ENCODE data around the gene PAPSS1. TPM values are rescaled to one million over a fixed set of nuclear protein-coding genes. Genes with fewer than 3 reads are reported as not detected.
"Not testable (repeated sequence)": the region's sequence is repeated elsewhere in the genome, so short reads cannot be mapped to it uniquely, and the experiment has no call there.

The PAPSS1 gene
- total RNA-seq, 1 donor from 2014 or later, result 54.9 TPM

GRCh38 chr4:107689912-107690587 is 30.0 kb downstream of the PAPSS1 start:
- peak; percentile 64 for DNase-seq (ENCODE audit: low spot score)

- no peak for DNase-seq (ENCODE audit: low spot score)
Measured at GRCh38 chr4:107688421-107688820, 31.6 kb downstream of the PAPSS1 start.

GRCh38 chr4:107685740-107686139 is 34.3 kb downstream of the PAPSS1 start:
- no peak for DNase-seq (ENCODE audit: low spot score)

- no peak for DNase-seq (ENCODE audit: low spot score)
Measured at GRCh38 chr4:107683873-107684272, 36.2 kb downstream of the PAPSS1 start.

- DNase-seq (ENCODE audit: low spot score), result no peak
Measured at GRCh38 chr4:107682306-107682705, 37.7 kb downstream of the PAPSS1 start.

GRCh38 chr4:107669068-107669467 is 51.0 kb downstream of the PAPSS1 start:
- DNase-seq (ENCODE audit: low spot score), result no peak

GRCh38 chr4:107666134-107666533 is 53.9 kb downstream of the PAPSS1 start:
- peak; percentile 88 for DNase-seq (ENCODE audit: low spot score)

GRCh38 chr4:107665001-107665400 is 55.0 kb downstream of the PAPSS1 start:
- peak; percentile 38 for DNase-seq (ENCODE audit: low spot score)

- DNase-seq (ENCODE audit: low spot score), result no peak
Measured at GRCh38 chr4:107658400-107659336, 61.4 kb downstream of the PAPSS1 start.

GRCh38 chr4:107655289-107655688 is 64.7 kb downstream of the PAPSS1 start:
- DNase-seq (ENCODE audit: low spot score), result peak; percentile 64

GRCh38 chr4:107654694-107655093 is 65.3 kb downstream of the PAPSS1 start:
- no peak for DNase-seq (ENCODE audit: low spot score)

- not testable (repeated sequence) for DNase-seq (ENCODE audit: low spot score)
Measured at GRCh38 chr4:107651408-107651807, 68.6 kb downstream of the PAPSS1 start.

- no peak for DNase-seq (ENCODE audit: low spot score)
Measured at GRCh38 chr4:107650251-107650650, 69.8 kb downstream of the PAPSS1 start.

- DNase-seq (ENCODE audit: low spot score), result no peak
Measured at GRCh38 chr4:107648178-107648991, 71.6 kb downstream of the PAPSS1 start.

GRCh38 chr4:107647591-107647990 is 72.4 kb downstream of the PAPSS1 start:
- DNase-seq (ENCODE audit: low spot score), result no peak

GRCh38 chr4:107645604-107646003 is 74.4 kb downstream of the PAPSS1 start:
- DNase-seq (ENCODE audit: low spot score), result no peak

- peak; percentile 19 for DNase-seq (ENCODE audit: low spot score)
Measured at GRCh38 chr4:107643021-107643420, 77.0 kb downstream of the PAPSS1 start.

- peak; percentile 50 for DNase-seq (ENCODE audit: low spot score)
Measured at GRCh38 chr4:107640878-107641277, 79.2 kb downstream of the PAPSS1 start.

- DNase-seq (ENCODE audit: low spot score), result peak; percentile 14
Measured at GRCh38 chr4:107640197-107640596, 79.8 kb downstream of the PAPSS1 start.

- DNase-seq (ENCODE audit: low spot score), result no peak
Measured at GRCh38 chr4:107635735-107636134, 84.3 kb downstream of the PAPSS1 start.

GRCh38 chr4:107631560-107631959 is 88.5 kb downstream of the PAPSS1 start:
- no peak for DNase-seq (ENCODE audit: low spot score)

GRCh38 chr4:107630185-107630705 is 89.8 kb downstream of the PAPSS1 start:
- DNase-seq (ENCODE audit: low spot score), result no peak

All from umbilical cord (tissue), 2 donors.